Measurements from ENCODE around the gene PLAAT5.
A peak's percentile ranks its signal among the peaks of the same experiment; 100 is the strongest.
"Not testable (repeated sequence)": the region's sequence is repeated elsewhere in the genome, so short reads cannot be mapped to it uniquely, and the experiment has no call there.

The PLAAT5 gene

DNA sequence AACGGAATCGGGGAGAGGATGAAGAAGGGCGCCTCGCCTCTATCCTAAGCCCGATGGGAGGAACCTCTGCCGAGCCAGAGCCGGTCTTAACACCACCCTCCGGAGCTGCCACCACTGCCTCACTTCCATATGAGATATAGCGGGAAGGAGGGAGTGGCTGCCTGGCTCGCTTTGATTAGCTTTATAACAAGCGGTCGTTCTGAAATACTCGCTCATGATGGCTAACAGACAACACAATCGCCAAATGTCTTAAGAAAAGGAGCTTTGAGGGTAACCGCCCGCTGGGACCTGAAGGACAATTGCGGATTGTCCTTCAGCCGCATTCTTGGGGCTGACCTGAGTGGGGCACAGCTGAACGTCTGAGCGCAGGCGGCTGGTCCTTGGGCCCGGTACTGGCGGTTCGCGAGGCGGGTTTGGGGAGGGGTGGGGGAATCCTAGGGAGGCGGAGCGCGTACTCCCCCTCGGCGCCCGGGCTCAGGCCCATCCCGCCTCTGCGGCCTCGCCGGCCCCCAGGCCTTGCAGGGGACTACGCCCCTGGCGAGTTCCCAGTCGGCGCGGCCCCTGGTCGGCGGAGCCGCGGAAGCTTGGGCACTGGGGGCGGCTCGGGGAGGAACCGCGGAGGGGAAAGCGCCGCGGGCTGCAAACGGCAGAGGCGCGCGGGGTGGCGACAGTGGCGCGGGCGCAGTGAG is at the start of gene PLAAT5:
Gene PLAAT5, minus strand, starts transcription at position 617 of the 689 bp plus-strand sequence. Its CDS starts 133 bp downstream, at position 484.
- peak in 1 of 4 experiments; percentile 9 for DNase-seq (ENCODE audit: low read depth in 4 of 4, low spot score in 1 of 4)

DNA sequence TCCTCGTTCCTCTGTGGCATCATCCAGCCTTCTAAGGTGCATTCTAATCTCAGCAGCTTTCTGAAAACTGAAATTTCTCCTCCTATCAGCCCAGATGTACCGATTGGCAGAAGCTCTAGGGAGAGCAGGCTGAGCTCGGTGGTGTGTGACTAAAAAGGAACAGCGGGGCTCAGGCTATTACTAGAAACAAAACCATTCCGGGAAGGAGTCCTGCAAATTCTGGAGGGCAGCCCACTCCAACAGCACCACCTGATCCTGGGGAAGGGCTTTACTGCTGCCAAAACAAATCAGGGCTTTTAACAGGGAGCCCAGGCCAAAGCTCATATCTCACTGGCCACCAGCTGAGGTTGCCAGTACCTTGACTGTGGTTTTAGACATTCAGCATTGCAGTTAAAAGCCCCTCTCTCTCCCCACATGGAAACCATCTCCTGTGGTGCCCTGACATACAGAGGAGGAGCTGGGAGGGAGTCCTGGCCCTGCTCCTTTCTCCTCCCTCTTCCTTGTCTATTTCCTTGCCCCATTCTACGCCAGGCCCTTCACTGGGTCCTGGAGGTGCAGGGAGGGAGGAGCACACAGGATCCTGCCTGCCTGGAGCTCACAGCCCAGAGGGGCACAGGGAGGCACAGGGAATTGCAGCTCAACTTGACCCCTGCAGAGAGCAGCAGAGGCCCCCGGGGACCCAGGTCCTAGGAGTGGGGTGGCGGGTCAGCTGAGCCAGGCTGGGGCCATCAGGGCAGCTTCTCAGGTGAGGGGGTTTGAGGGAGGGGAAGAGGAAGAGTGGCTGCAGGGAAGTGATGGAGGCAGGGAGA is 46.5 kb upstream of the PLAAT5 start:
- DNase-seq (ENCODE audit: low read depth in 4 of 4, low spot score in 1 of 4): no peak

- no peak for DNase-seq (ENCODE audit: low read depth in 4 of 4, low spot score in 1 of 4)
Observed at GRCh38 chr11:63536669-63537292, 45.8 kb upstream of the PLAAT5 start, which contains the start of gene PLAAT4. TSS of gene PLAAT4 (plus strand) at chr11:63536808. CDS start at chr11:63536869, 61 bp downstream.

DNA sequence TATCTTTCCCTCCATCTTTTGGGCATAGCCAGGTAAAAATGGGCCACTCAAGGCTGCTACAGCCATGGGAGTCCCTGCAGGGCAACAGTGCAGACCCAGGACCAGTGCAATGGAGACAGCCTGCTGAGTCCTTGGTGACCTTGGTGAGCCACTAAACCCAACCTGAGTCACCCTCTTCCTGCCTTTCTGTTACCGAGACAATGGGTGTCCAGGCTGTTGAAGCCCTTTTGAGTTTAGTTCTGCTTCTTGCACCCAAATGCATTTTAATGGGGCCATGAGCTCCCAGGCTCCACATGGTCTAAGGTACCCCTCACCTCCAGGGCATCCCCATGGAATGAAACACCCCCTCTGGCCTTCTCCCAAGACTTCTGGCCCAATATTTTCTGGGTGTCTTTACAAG is 44.8 kb upstream of the PLAAT5 start:
- no peak for DNase-seq (ENCODE audit: low read depth in 4 of 4, low spot score in 1 of 4)

- DNase-seq (ENCODE audit: low read depth in 4 of 4, low spot score in 1 of 4): no peak
Observed at GRCh38 chr11:63534895-63535461, 44.0 kb upstream of the PLAAT5 start.

- no peak for DNase-seq (ENCODE audit: low read depth in 4 of 4, low spot score in 1 of 4)
Observed at GRCh38 chr11:63534076-63534475, 43.1 kb upstream of the PLAAT5 start.

DNA sequence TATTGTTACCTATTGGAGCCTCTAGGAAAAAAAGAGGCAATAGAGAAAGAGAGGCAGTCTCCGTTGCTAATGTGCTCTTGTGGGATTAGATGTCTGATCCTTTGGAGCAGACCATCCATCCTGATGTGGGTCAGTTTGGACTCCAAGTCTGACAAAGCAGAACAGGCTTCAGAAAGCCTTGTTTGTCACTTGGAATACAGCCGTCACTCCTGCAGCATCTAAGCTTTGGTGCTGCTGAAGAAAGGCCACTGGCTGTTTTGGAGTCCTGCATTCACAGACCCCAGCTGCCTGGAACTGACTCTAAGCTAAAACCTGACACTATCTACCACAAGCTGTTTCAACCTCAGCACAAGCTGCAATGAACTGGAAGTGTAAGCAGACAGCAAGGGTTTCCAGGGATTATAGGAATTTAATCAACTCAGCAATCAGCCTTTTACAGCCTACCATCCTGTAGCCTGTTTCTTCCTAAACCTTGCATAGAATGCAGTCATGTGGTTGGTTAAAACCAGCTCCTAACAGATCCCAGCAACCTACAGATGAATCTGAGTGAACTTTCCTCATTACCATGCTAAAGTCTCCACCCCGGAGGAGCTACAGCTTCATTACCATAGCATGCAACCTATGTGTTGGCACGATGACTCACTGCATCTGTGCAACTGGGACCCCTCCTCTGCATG is 42.0 kb upstream of the PLAAT5 start:
- no peak for DNase-seq (ENCODE audit: low read depth in 4 of 4, low spot score in 1 of 4)

- no peak for DNase-seq (ENCODE audit: low read depth in 4 of 4, low spot score in 1 of 4)
Observed at GRCh38 chr11:63532117-63532516, 41.1 kb upstream of the PLAAT5 start.

- not testable (repeated sequence) for DNase-seq (ENCODE audit: low read depth in 4 of 4, low spot score in 1 of 4)
Observed at GRCh38 chr11:63531074-63531792, 40.3 kb upstream of the PLAAT5 start.

- no peak for DNase-seq (ENCODE audit: low read depth in 4 of 4, low spot score in 1 of 4)
Observed at GRCh38 chr11:63530021-63530420, 39.1 kb upstream of the PLAAT5 start.

DNA sequence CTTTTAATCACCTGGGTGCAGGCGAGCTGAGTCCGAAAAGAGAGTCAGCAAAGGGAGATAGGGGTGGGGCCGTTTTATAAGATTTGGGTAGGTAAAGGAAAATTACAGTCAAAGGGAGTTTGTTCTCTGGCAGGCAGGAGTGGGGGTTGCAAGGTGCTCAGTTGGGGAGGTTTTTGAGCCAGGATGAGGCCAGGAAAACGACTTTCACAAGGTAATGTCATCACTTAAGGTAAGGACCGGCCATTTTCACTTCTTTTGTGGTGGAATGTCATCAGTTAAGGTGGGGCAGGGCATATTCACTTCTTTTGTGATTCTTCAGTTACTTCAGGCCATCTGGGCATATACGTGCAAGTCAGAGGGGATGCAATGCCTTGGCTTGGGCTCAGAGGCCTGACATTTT is 38.4 kb upstream of the PLAAT5 start:
- DNase-seq (ENCODE audit: low read depth in 4 of 4, low spot score in 1 of 4): not testable (repeated sequence)

DNA sequence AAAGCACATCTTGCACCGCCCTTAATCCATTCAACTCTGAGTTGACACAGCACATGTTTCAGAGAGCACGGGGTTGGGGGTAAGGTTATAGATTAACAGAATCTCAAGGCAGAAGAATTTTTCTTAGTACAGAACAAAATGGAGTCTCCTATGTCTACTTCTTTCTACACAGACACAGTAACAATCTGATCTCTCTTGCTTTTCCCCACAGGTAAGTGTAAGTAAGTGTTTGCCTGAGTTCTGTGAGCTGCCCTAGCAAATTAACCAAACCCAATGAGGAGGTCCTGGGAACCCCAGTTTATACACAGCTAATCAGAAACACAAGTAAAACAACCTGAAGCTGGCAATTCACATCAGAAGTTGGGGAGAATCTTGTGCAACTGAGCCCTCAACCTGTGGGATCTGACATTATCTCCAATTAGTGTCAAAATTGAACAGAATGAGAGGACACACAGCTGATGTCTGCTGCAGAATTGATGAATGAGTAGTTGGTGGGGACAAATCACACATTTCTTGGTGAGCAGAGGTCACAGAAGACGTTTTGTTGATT is 37.8 kb upstream of the PLAAT5 start:
- not testable (repeated sequence) for DNase-seq (ENCODE audit: low read depth in 4 of 4, low spot score in 1 of 4)

DNA sequence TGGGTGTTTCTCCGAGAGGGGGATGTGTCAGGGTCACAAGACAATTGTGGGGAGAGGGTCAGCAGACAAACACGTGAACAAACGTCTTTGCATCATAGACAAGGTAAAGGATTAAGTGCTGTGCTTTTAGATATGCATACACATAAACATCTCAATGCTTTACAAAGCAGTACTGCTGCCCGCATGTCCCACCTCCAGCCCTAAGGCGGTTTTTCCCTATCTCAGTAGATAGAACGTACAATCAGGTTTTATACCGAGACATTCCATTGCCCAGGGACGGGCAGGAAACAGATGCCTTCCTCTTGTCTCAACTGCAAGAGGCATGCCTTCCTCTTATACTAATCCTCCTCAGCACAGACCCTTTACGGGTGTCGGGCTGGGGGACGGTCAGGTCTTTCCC is 37.2 kb upstream of the PLAAT5 start:
- not testable (repeated sequence) for DNase-seq (ENCODE audit: low read depth in 4 of 4, low spot score in 1 of 4)

DNA sequence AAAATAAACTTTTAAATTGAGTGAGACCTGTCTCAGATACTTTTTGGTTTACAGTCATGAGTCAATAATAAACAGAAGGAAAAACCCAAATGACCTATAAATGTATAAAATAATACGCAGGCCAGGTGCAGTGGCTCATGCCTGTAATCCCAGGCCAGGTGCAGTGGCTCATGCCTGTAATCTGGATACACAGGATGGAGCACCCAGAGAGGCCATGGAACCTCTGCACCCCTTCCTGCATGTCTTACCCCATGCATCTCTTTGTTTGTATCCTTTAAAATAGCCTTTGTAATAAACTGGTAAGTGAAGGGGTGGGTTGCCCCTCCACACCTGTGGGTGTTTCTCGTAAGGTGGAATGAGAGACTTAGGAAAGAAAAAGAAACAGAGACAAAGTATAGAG is 36.7 kb upstream of the PLAAT5 start:
- DNase-seq (ENCODE audit: low read depth in 4 of 4, low spot score in 1 of 4): no peak

DNA sequence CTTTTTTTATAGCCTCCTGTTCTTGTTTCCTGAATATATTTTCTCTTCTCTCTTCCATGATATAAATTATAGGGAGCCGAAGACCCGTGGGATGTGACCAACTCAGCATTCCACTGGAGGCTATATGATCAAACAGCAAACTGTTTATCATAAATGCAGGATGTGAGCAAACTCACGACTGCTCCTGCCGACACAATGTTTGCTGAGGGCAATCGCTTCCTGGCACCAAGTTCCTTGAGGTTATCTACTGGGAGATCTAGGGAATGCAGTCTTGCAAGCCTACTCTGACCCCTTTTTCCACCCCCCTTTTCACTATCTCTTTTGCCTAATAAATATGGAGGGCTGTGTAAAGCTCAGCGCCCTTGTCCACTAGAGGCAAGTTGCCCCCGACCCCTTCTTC is 32.2 kb upstream of the PLAAT5 start:
- no peak for DNase-seq (ENCODE audit: low read depth in 4 of 4, low spot score in 1 of 4)

DNA sequence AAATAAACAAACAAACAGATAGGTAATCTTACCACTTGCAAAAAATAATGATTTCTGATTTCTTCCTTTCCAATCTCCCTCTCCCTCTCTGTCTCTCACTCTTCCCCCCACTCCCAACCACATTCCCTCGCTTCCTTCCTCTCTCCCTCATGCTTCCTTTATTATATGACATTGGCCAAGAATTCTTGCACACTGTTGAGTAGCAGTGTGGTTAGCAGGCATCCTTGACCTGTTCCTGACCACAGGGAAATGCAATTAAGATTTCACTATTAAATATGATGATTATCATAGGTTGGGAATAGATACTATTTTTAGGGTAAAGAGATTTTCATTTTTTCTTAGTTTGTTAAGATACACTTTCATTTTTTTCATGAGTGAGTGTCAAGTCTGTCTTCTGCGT is 30.9 kb upstream of the PLAAT5 start:
- DNase-seq (ENCODE audit: low read depth in 4 of 4, low spot score in 1 of 4): no peak

DNA sequence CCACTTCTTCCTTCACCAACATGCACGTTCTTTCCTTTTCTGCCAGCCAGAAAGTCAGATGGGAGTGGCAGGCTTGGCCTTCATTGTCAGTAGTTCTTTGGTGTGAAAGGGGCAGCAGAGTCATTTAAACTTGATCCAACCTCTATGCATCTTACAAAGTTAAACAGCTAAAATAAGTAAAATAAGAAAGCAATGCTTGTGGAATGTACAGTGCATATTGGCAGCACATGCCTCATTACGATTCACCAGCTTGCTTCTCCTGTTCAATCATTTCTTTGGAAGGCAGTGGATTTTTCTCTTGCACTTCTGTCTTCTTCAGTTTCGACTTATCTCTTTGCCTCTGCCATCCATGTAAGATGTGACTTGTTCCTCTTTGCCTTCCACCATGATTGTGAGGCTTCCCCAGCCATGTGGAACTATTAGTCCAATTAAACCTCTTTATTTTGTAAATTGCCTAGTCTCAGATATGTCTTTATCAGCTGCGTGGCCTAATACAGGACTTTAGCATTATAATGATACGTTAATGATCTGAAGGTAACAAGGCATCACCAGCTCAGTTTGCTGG is 29.7 kb upstream of the PLAAT5 start:
- DNase-seq (ENCODE audit: low read depth in 4 of 4, low spot score in 1 of 4): no peak

- no peak for DNase-seq (ENCODE audit: low read depth in 4 of 4, low spot score in 1 of 4)
Observed at GRCh38 chr11:63518548-63518947, 27.6 kb upstream of the PLAAT5 start.

- DNase-seq (ENCODE audit: low read depth in 4 of 4, low spot score in 1 of 4): no peak
Observed at GRCh38 chr11:63517156-63517555, 26.2 kb upstream of the PLAAT5 start.

DNA sequence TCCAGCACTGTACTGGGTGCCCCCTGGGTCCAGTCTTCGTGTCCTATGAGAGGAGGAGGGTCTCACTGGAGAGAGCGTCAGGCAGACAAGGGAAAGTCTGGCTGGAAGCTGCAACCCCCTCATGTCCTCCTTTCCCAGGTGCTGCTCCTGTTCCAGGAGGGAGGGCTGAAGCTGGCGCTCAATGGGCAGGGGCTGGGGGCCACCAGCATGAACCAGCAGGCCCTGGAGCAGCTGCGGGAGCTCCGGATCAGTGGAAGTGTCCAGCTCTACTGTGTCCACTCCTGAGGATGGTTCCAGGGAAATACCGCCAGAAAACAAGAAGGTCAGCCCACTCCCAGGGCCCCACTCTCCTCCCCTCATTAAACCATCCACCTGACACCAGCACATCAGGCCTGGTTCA is 25.1 kb upstream of the PLAAT5 start:
- DNase-seq (ENCODE audit: low read depth in 4 of 4, low spot score in 1 of 4): no peak

All from stimulated activated CD4-positive, alpha-beta T cell treated with anti-CD3 and anti-CD28 coated beads, Interleukin-1b, Interleukin-23, amount 100 ng/mL, for 24 hours (primary cell).